ENCODE measurements around the gene DLGAP1.

The DLGAP1 gene

DNA sequence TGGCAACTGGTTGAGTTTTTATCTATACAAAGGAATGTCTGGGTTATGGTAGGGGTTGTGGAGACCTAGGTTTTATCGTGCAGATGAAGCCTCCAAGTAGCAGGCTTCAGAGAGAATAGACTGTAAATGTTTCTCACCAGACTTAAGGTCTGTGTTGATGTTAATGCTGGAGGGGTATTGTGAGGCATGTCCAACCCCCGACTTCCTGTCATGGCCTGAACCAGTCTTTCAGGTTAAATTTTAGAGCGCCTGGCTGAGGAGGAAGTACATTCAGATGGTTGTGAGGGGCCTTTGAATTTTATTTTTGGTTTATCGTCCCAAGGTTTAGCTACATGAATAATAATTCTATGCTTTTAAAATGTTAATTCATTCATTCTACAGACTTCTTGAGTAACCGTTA, 435.1 kb downstream of the DLGAP1 start:
- H3K79me2 ChIP-seq (ENCODE audit: insufficient read depth, low read length) = no peaks in the 10 kb centered on the region
- H3K4me3 ChIP-seq (ENCODE audit: insufficient read depth, low read length, poor library complexity, severe bottlenecking) = no peak overlapping the region
- no peaks in the 10 kb centered on the region for H4K20me1 ChIP-seq (ENCODE audit: low read depth, low read length)
- H3K9me2 ChIP-seq (replicated peaks; ENCODE audit: insufficient read depth, low read length) = no peaks in the 10 kb centered on the region
- H3K27ac ChIP-seq (ENCODE audit: low read depth, low read length) = no peak overlapping the region
- no peaks in the 10 kb centered on the region for H3K36me3 ChIP-seq (ENCODE audit: low read length)
- H3K4me2 ChIP-seq (ENCODE audit: low read depth, low read length, poor library complexity, severe bottlenecking) = no peak overlapping the region
- H2AFZ ChIP-seq (ENCODE audit: low read depth, low read length, severe bottlenecking) = no peak overlapping the region
- H3K9ac ChIP-seq (ENCODE audit: low read length) = no peak overlapping the region
- TF ChIP-seq EZH2phosphoT487 (conservative IDR thresholded peaks at IDR 0.05; ENCODE audit: low read length) = no peak
- TF ChIP-seq, protein P1, sequence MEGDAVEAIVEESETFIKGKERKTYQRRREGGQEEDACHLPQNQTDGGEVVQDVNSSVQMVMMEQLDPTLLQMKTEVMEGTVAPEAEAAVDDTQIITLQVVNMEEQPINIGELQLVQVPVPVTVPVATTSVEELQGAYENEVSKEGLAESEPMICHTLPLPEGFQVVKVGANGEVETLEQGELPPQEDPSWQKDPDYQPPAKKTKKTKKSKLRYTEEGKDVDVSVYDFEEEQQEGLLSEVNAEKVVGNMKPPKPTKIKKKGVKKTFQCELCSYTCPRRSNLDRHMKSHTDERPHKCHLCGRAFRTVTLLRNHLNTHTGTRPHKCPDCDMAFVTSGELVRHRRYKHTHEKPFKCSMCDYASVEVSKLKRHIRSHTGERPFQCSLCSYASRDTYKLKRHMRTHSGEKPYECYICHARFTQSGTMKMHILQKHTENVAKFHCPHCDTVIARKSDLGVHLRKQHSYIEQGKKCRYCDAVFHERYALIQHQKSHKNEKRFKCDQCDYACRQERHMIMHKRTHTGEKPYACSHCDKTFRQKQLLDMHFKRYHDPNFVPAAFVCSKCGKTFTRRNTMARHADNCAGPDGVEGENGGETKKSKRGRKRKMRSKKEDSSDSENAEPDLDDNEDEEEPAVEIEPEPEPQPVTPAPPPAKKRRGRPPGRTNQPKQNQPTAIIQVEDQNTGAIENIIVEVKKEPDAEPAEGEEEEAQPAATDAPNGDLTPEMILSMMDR (IDR thresholded peaks at IDR 0.05; ENCODE audit: insufficient read depth, low read length, poor library complexity, severe bottlenecking) = no peak
- no peaks in the 10 kb centered on the region for H3K27me3 ChIP-seq (ENCODE audit: low read length)
- H3F3A ChIP-seq (ENCODE audit: insufficient read depth) = no peaks in the 10 kb centered on the region
- no peaks in the 10 kb centered on the region for H3K9me3 ChIP-seq (ENCODE audit: insufficient read depth, low read length)

DNA sequence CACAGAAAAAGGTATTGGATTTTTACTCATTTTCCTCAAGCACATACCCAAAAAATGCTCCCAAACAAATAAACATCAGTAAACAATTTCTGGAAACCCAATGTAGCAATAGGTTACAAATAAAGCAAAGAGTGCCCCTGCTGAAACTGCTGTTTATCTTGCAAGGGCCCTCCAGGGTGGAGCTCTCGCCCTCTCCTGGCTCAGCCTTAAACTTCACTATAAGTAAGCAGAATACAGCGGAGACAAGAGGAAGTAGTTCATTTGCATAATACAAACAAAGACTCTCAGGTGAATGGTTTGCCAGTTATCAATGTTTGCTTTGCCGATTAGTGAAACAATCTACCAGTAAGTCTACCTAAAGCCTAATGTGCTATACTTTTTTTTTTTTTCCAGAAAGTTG, 437.6 kb downstream of the DLGAP1 start:
- no peaks in the 10 kb centered on the region for H3K79me2 ChIP-seq (ENCODE audit: insufficient read depth, low read length)
- H3K27ac ChIP-seq (ENCODE audit: low read depth, low read length) = no peak overlapping the region
- H3K9me3 ChIP-seq (ENCODE audit: insufficient read depth, low read length) = no peaks in the 10 kb centered on the region
- no peak overlapping the region for H3K4me3 ChIP-seq (ENCODE audit: insufficient read depth, low read length, poor library complexity, severe bottlenecking)
- H3F3A ChIP-seq (ENCODE audit: insufficient read depth) = no peaks in the 10 kb centered on the region
- no peaks in the 10 kb centered on the region for H3K36me3 ChIP-seq (ENCODE audit: low read length)
- H3K4me2 ChIP-seq (ENCODE audit: low read depth, low read length, poor library complexity, severe bottlenecking) = no peak overlapping the region
- no peak overlapping the region for H3K9ac ChIP-seq (ENCODE audit: low read length)
- H4K20me1 ChIP-seq (ENCODE audit: low read depth, low read length) = no peaks in the 10 kb centered on the region
- H3K9me2 ChIP-seq (replicated peaks; ENCODE audit: insufficient read depth, low read length) = no peaks in the 10 kb centered on the region
- no peak overlapping the region for H2AFZ ChIP-seq (ENCODE audit: low read depth, low read length, severe bottlenecking)
- no peak for TF ChIP-seq EZH2phosphoT487 (conservative IDR thresholded peaks at IDR 0.05; ENCODE audit: low read length)
- TF ChIP-seq, protein P1 (IDR thresholded peaks at IDR 0.05; ENCODE audit: insufficient read depth, low read length, poor library complexity, severe bottlenecking) = no peak
- H3K27me3 ChIP-seq (ENCODE audit: low read length) = no peaks in the 10 kb centered on the region

DNA sequence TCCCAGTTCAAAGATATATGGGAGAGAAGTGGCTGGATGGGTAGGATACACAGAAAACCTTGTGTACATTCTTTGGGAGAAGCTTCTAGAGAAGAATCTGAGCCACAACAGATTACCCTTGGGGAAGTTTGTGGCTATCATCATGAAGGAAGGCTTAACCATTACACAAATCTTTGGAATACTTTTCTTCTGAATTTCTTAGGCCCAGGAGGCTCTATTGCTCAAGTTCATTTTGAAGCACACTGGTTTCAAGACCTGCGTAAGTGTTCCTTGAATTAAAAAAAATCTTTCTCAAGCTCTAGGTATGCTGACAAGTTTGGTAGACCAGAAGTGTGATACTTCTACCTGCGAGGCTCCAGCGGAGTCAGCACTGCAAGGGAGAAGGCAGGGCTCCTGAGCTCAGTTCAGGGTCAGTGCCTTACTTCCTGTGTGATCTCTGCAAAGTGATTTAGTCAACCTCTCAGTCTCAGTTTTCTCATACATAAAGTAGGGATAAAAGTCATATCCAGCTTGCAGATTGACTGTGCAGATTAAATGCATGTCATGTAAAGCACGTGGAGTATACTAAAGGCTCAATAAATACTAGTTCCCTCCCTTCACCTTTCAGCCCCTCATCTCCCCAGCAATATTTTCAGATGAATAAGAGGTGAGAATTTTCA, 438.6 kb downstream of the DLGAP1 start:
- Histone ChIP-seq H3K27me3 (ENCODE audit: low read length) (no peaks in the 10 kb centered on the region), H3F3A (ENCODE audit: insufficient read depth) (no peaks in the 10 kb centered on the region), H3K36me3 (ENCODE audit: low read length) (no peaks in the 10 kb centered on the region), H4K20me1 (ENCODE audit: low read depth, low read length) (no peaks in the 10 kb centered on the region), H3K27ac (ENCODE audit: low read depth, low read length) (no peak overlapping the region), H3K9ac (ENCODE audit: low read length) (no peak overlapping the region), H3K4me2 (ENCODE audit: low read depth, low read length, poor library complexity, severe bottlenecking) (no peak overlapping the region), H3K9me2 (replicated peaks; ENCODE audit: insufficient read depth, low read length) (no peaks in the 10 kb centered on the region), H3K79me2 (ENCODE audit: insufficient read depth, low read length) (no peaks in the 10 kb centered on the region), H3K9me3 (ENCODE audit: insufficient read depth, low read length) (no peaks in the 10 kb centered on the region), H3K4me3 (ENCODE audit: insufficient read depth, low read length, poor library complexity, severe bottlenecking) (no peak overlapping the region), H2AFZ (ENCODE audit: low read depth, low read length, severe bottlenecking) (no peak overlapping the region)
- TF ChIP-seq, protein P1 (IDR thresholded peaks at IDR 0.05; ENCODE audit: insufficient read depth, low read length, poor library complexity, severe bottlenecking) = no peak
- TF ChIP-seq EZH2phosphoT487 (conservative IDR thresholded peaks at IDR 0.05; ENCODE audit: low read length) = no peak
